HepG2 (cell line): Measurements from ENCODE around the gene AMOTL1. TPM values are rescaled to one million over a fixed set of nuclear protein-coding genes. Genes with fewer than 3 reads are reported as not detected.

Experiments
- ATAC-seq: fragments of 200-7000 bp; cut with Tn5 transposase; 3 replicates; pipeline ENCODE4 v1.9.1; 2020; ENCODE audit warnings: mild to moderate bottlenecking, moderate library complexity
- BruUV-seq: library from RNA; stranded (reverse); fragments of 400-500 nt; replicated peaks from 2 replicates; lab custom pipeline; 2021; lab: Mats Ljungman, UMichigan
- CTCF ChIA-PET: fragments of 300-600 bp; formaldehyde crosslinking; extraction: SDS; loops from one replicate; lab custom pipeline; 2021; ENCODE audit warnings: low total read pairs, inconsistent platforms, low intra/inter-chr PET ratio; lab: Yijun Ruan, JAX
- POLR2A ChIA-PET: fragments of 350-600 bp; sonication (Branson Sonifier 250); formaldehyde crosslinking; loops from one replicate; lab custom pipeline; 2020; ENCODE audit warnings: antibody characterized with exemption, inconsistent platforms; lab: Yijun Ruan, JAX
- DNase-seq: peaks from one replicate; pipeline ENCODE4 v3.0.0-alpha.2; 2015; ENCODE audit warnings: low spot score
- FAIRE-seq: peaks from 3 replicates; lab custom pipeline; 2011; peaks lifted over from hg19 to GRCh38; lab: Jason Lieb, UNC
- H2AFZ ChIP-seq: one replicate; pipeline ENCODE4 v1.6.1; 2011; ENCODE audit warnings: low read length, inconsistent platforms
- H3K27ac ChIP-seq: fragments of 300-600 bp; 3 replicates; pipeline ENCODE4 v1.8.0; 2011; ENCODE audit warnings: mixed run types, mild to moderate bottlenecking, mixed read lengths, low read length, inconsistent platforms; ENCODE audit not compliant: insufficient read depth; ENCODE audit errors: extremely low read length
- H3K27me3 ChIP-seq, 2 experiments: fragments of 200-600 bp in 1 of 2; 2 replicates in 1 of 2; 3 replicates in 1 of 2; pipeline versions ENCODE4 v1.6.0 to v1.8.0; 2011; ENCODE audit warnings: low read length in 2 of 2, mild to moderate bottlenecking in 2 of 2, moderate library complexity in 2 of 2, inconsistent platforms in 1 of 2; ENCODE audit not compliant: insufficient read depth in 2 of 2, control insufficient read depth in 1 of 2
- H3K36me3 ChIP-seq, 2 experiments: fragments of 200-600 bp in 1 of 2; replicated peaks in 1 of 2; 2 replicates in 1 of 2; 3 replicates in 1 of 2; pipeline versions ENCODE4 v1.5.1 to v1.8.0; 2011; ENCODE audit warnings: low read length in 2 of 2, inconsistent platforms in 1 of 2; ENCODE audit not compliant: insufficient read depth in 2 of 2, control insufficient read depth in 1 of 2
- H3K4me1 ChIP-seq: 2 replicates; pipeline ENCODE4 v1.5.1; 2012; ENCODE audit warnings: low read length, inconsistent platforms; ENCODE audit not compliant: insufficient read depth
- H3K4me2 ChIP-seq: 2 replicates; pipeline ENCODE4 v1.6.0; 2011; ENCODE audit warnings: low read depth, low read length, inconsistent platforms
- H3K4me3 ChIP-seq, 3 experiments: fragments of 200-600 bp in 1 of 3; sonication (generic), shearing (Covaris generic) in 1 of 3; replicated peaks in 1 of 3; 2 replicates each; pipeline ENCODE4 v1.5.1; 2011 to 2016; ENCODE audit warnings: low read length in 3 of 3, inconsistent platforms in 2 of 3, low read depth in 2 of 3, mild to moderate bottlenecking in 2 of 3, control low read depth in 1 of 3, mixed read lengths in 1 of 3; ENCODE audit not compliant: insufficient read depth in 1 of 3
- H3K79me2 ChIP-seq: one replicate; pipeline ENCODE4 v1.6.1; 2011; ENCODE audit warnings: low read length, inconsistent platforms; ENCODE audit not compliant: insufficient read depth
- H3K9ac ChIP-seq: 2 replicates; pipeline ENCODE4 v1.6.0; 2011; ENCODE audit warnings: mild to moderate bottlenecking, low read depth, low read length, inconsistent platforms; ENCODE audit not compliant: insufficient read depth
- H3K9me3 ChIP-seq: 2 replicates; pipeline ENCODE4 v1.5.1; 2012; ENCODE audit warnings: mild to moderate bottlenecking, low read length
- H4K20me1 ChIP-seq: 2 replicates; pipeline ENCODE4 v1.6.0; 2011; ENCODE audit warnings: inconsistent platforms, mild to moderate bottlenecking, low read length, moderate library complexity; ENCODE audit not compliant: insufficient read depth
- EED ChIP-seq: sonication (generic); formaldehyde crosslinking; IDR thresholded peaks from 2 replicates; pipeline ENCODE4 v1.5.0; 2020; ENCODE audit warnings: mild to moderate bottlenecking, missing genetic modification reagents
- HMG20B ChIP-seq: conservative IDR thresholded peaks from 2 replicates; pipeline ENCODE4 v1.6.1; 2016; ENCODE audit warnings: missing genetic modification reagents, missing compliant biosample characterization
- ZNF781 ChIP-seq: sonication (generic); formaldehyde crosslinking; IDR thresholded peaks from 2 replicates; pipeline ENCODE4 v1.5.1; 2020; ENCODE audit warnings: borderline replicate concordance, mild to moderate bottlenecking, missing genetic modification reagents; ENCODE audit errors: not compliant biosample characterization
- ZSCAN31 ChIP-seq: sonication (generic); formaldehyde crosslinking; IDR thresholded peaks from 2 replicates; pipeline ENCODE4 v1.5.0; 2020; ENCODE audit warnings: low read depth, mild to moderate bottlenecking, missing genetic modification reagents
- WGBS: methylation state at CpG from one replicate; pipeline ENCODE4 v1.1.6; 2017; ENCODE audit warnings: low lambda C conversion rate; 5-methylcytosine and 5-hydroxymethylcytosine counted together
- in situ Hi-C: cut with HindIII; loops from 2 replicates; pipeline ENCODE4 v1.10.0; 2017; ENCODE audit warnings: low pct_unique_long_range_greater_than_20kb; ENCODE audit not compliant: extremely low pct_ligation_motif_present
- intact Hi-C: fragments of 100-400 bp; cut with micrococcal nuclease; formaldehyde crosslinking; loops from one replicate; pipeline ENCODE4 v1.10.0; 2022; ENCODE audit not compliant: unreplicated experiment
- polyA plus RNA-seq, 8 experiments: library from polyadenylated mRNA; depleted of rRNA in 3 of 8; stranded (reverse) in 7 of 8; unstranded in 1 of 8; fragments of >200 nt; fragmentation: Illumina TruSeq in 4 of 8; extraction: Trizol in 4 of 8; gene quantifications; 2 replicates each; pipeline versions ENCODE4 v1.2.1 to v1.2.3, GENCODE V29; 2011 to 2016; ENCODE audit warnings: low read depth in 4 of 8, missing spikeins in 1 of 8, mixed read lengths in 1 of 8; ENCODE audit not compliant: insufficient read depth in 1 of 8
- total RNA-seq, 5 experiments: library from RNA; depleted of rRNA; stranded (reverse); fragments of >200 nt; fragmentation: Illumina TruSeq; extraction: Trizol; gene quantifications; 2 replicates each; pipeline ENCODE4 v1.2.3, GENCODE V29; 2016; ENCODE audit warnings: low read depth in 1 of 5
- TF ChIP-seq, protein P1 (sequence below): sonication (generic); formaldehyde crosslinking; IDR thresholded peaks from 2 replicates; pipeline ENCODE4 v1.8.1; 2023; ENCODE audit warnings: mild to moderate bottlenecking, moderate library complexity, missing genetic modification reagents
- TF ChIP-seq, protein P2 (sequence below): sonication (generic); formaldehyde crosslinking; IDR thresholded peaks from 2 replicates; pipeline ENCODE4 v1.5.1; 2020; ENCODE audit warnings: missing genetic modification reagents, mild to moderate bottlenecking, borderline replicate concordance

AMOTL1 gene
- total and polyA plus RNA-seq, 2 of the 13 experiments (the other 11 are each of a cell fraction or from before 2014, with no cell fraction given), result 0.01 to 0.20 TPM

GRCh38 chr11:94762995-94763394 lies 5.2 kb upstream of the AMOTL1 start:
- H2AFZ ChIP-seq, result no peak overlapping the region
- H4K20me1 ChIP-seq, result no peaks in the 10 kb centered on the region
- TF ChIP-seq, protein P1, sequence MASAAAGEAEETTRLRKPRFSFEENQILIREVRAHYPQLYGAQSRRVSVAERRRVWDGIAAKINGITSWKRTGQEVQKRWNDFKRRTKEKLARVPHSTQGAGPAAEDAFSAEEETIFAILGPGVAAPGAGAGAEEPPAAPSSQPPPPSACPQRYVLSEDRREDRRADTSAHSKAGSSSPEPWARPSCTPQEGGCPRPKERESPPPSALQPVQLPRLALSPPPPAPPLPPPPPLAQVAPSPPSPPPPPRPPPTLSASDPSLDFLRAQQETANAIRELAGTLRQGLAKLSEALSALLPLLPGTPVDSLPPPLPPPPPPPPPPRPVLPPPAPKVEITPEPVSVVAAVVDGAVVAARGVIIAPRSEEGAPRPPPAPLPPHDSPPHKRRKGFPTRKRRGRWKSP (CRISPR knock-in tag), result no peak
- TF ChIP-seq HMG20B (CRISPR knock-in tag), result no peak
- TF ChIP-seq, protein P2, sequence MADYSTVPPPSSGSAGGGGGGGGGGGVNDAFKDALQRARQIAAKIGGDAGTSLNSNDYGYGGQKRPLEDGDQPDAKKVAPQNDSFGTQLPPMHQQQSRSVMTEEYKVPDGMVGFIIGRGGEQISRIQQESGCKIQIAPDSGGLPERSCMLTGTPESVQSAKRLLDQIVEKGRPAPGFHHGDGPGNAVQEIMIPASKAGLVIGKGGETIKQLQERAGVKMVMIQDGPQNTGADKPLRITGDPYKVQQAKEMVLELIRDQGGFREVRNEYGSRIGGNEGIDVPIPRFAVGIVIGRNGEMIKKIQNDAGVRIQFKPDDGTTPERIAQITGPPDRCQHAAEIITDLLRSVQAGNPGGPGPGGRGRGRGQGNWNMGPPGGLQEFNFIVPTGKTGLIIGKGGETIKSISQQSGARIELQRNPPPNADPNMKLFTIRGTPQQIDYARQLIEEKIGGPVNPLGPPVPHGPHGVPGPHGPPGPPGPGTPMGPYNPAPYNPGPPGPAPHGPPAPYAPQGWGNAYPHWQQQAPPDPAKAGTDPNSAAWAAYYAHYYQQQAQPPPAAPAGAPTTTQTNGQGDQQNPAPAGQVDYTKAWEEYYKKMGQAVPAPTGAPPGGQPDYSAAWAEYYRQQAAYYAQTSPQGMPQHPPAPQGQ, result no peak
- no peak for TF ChIP-seq ZNF781 (CRISPR knock-in tag)
- TF ChIP-seq ZSCAN31 (CRISPR knock-in tag), result no peak
- no peak for TF ChIP-seq EED (CRISPR knock-in tag)
- TF ChIP-seq, all 625 proteins: peak for 0
- no peak for FAIRE-seq
- Histone ChIP-seq H3K27me3 (peaks cover 2 to 8% of the 10 kb centered on the region in 2 experiments; a peak in 2 of 5 replicates), H3K9me3 (no peaks in the 10 kb centered on the region), H3K79me2 (no peaks in the 10 kb centered on the region), H3K4me1 (no peaks in the 10 kb centered on the region), H3K4me2 (no peak overlapping the region), H3K36me3 (no peaks in the 10 kb centered on the region), H3K27ac (no peak overlapping the region), H3K4me3 (no peak overlapping the region), H3K9ac (no peak overlapping the region)
- WGBS, result 5% methylated on average over 2 of the region's 2 CpGs
- ChIA-PET CTCF (no interaction called here), POLR2A (no interaction called here)
- in situ Hi-C loops (no loop called here), intact Hi-C loops (no loop called here)
- no peak for ATAC-seq
- no peak for DNase-seq
- BruUV-seq, result no TSS peak
